ENCODE data around the gene CSNK1A1.

GRCh38 chr5:149597618-149598017 lies 46.4 kb upstream of the CSNK1A1 start:
- TF ChIP-seq, protein P1, sequence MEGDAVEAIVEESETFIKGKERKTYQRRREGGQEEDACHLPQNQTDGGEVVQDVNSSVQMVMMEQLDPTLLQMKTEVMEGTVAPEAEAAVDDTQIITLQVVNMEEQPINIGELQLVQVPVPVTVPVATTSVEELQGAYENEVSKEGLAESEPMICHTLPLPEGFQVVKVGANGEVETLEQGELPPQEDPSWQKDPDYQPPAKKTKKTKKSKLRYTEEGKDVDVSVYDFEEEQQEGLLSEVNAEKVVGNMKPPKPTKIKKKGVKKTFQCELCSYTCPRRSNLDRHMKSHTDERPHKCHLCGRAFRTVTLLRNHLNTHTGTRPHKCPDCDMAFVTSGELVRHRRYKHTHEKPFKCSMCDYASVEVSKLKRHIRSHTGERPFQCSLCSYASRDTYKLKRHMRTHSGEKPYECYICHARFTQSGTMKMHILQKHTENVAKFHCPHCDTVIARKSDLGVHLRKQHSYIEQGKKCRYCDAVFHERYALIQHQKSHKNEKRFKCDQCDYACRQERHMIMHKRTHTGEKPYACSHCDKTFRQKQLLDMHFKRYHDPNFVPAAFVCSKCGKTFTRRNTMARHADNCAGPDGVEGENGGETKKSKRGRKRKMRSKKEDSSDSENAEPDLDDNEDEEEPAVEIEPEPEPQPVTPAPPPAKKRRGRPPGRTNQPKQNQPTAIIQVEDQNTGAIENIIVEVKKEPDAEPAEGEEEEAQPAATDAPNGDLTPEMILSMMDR (IDR thresholded peaks at IDR 0.05), result no peak
- no peak for TF ChIP-seq POLR2AphosphoS5 (IDR thresholded peaks at IDR 0.05; ENCODE audit: low read depth, low read length)
- TF ChIP-seq, protein P2, sequence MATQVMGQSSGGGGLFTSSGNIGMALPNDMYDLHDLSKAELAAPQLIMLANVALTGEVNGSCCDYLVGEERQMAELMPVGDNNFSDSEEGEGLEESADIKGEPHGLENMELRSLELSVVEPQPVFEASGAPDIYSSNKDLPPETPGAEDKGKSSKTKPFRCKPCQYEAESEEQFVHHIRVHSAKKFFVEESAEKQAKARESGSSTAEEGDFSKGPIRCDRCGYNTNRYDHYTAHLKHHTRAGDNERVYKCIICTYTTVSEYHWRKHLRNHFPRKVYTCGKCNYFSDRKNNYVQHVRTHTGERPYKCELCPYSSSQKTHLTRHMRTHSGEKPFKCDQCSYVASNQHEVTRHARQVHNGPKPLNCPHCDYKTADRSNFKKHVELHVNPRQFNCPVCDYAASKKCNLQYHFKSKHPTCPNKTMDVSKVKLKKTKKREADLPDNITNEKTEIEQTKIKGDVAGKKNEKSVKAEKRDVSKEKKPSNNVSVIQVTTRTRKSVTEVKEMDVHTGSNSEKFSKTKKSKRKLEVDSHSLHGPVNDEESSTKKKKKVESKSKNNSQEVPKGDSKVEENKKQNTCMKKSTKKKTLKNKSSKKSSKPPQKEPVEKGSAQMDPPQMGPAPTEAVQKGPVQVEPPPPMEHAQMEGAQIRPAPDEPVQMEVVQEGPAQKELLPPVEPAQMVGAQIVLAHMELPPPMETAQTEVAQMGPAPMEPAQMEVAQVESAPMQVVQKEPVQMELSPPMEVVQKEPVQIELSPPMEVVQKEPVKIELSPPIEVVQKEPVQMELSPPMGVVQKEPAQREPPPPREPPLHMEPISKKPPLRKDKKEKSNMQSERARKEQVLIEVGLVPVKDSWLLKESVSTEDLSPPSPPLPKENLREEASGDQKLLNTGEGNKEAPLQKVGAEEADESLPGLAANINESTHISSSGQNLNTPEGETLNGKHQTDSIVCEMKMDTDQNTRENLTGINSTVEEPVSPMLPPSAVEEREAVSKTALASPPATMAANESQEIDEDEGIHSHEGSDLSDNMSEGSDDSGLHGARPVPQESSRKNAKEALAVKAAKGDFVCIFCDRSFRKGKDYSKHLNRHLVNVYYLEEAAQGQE (IDR thresholded peaks at IDR 0.05; ENCODE audit: insufficient read depth in 1 of 2, low read depth in 2 of 2, low read length in 1 of 2), result no peak
- no peak for TF ChIP-seq SIN3A (IDR thresholded peaks at IDR 0.05; ENCODE audit: borderline replicate concordance, insufficient read depth, low read depth, low read length)

Data from Panc1 (cell line).